ENCODE measurements around the gene PYGO2. TPM values are rescaled to one million over a fixed set of nuclear protein-coding genes. Genes with fewer than 3 reads are reported as not detected.

PYGO2 gene
- total and polyA plus RNA-seq, 12 donors = 26.2 to 61.1 (median 38.7) TPM

DNA sequence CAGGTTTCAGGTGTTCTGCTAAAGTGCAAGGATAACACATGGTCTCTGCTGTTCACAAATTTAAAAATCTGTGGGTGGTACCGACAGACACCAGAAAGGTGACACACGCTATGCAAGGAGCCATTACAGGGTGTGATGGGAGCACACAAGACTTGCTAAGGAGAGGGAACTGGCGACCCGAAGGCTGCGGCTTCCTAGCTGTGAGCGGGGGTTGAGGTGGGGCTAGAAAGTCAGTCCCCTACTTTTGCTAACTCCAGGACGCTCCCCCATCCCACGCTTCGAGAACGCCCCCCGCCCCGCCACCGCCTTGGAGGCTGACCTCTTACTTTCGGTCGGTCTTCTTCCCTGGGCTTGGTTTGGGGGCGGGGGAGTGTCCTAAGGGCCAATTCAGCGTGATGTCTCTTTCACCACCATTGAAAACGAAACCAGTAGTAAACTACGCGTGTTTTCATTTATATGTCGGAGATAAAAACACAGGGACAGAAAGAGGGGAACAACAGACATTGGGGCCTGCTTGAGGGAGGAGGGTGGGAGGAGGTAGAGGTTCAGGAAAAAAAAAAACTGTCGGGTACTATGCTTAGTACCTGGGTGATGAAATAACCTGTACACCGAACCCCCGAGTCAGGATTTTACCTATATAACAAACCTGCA is 14.0 kb upstream of the PYGO2 start:
- Histone ChIP-seq H3K9me3 (replicated peaks in 1 of 3) (no peaks in the 10 kb centered on the region), H3K4me3 (peak overlapping the region; percentile 1 to 75 (median 36)), H3K36me3 (replicated peaks in 1 of 2) (no peaks in the 10 kb centered on the region), H3K27me3 (no peaks in the 10 kb centered on the region), H3K27ac (peak overlapping the region; percentile 85 to 100 (median 99)), H3K4me1 (replicated peaks in 1 of 2) (peaks cover 31 to 40% of the 10 kb centered on the region in 2 donors)
- intact Hi-C loops (cut with DNase I) = no loop called here
- WGBS, 4 donors = 0 to 2% (median 1%) methylated on average over 14 to 24 of the region's 24 CpGs
- peak; percentile 67 to 86 (median 77) for DNase-seq
- TF ChIP-seq POLR2A (IDR thresholded peaks at IDR 0.05) = no peak
- TF ChIP-seq, protein P1, sequence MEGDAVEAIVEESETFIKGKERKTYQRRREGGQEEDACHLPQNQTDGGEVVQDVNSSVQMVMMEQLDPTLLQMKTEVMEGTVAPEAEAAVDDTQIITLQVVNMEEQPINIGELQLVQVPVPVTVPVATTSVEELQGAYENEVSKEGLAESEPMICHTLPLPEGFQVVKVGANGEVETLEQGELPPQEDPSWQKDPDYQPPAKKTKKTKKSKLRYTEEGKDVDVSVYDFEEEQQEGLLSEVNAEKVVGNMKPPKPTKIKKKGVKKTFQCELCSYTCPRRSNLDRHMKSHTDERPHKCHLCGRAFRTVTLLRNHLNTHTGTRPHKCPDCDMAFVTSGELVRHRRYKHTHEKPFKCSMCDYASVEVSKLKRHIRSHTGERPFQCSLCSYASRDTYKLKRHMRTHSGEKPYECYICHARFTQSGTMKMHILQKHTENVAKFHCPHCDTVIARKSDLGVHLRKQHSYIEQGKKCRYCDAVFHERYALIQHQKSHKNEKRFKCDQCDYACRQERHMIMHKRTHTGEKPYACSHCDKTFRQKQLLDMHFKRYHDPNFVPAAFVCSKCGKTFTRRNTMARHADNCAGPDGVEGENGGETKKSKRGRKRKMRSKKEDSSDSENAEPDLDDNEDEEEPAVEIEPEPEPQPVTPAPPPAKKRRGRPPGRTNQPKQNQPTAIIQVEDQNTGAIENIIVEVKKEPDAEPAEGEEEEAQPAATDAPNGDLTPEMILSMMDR (IDR thresholded peaks at IDR 0.05) = no peak

DNA sequence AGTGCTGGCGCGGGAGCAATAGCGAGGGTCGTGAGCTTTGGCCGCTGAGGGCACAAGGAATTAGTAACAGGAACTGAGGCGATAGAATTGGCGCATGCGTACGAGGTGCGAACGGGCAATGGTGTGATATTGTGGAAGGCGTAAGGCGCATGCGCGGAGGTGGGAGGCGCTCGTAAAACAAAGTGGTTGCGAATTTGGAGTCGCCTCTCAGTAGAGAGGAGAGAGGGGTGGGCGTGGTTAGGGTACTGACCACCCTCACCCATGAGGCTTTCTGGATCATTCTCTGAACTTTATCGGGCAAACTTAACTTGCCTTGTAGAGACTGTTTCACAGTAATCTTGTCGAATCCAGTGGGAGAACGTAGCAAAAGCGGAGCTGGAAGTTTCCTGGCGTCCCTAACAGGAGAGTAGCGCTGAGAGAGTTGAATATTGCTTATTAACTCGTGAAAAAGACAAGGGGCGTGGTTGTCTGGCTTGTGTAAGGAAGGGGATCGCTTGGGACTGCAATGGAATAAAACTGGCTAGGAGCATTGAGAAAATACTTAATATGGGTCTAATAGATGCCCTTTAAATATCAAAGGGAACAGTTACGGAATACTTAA is 13.3 kb upstream of the PYGO2 start:
- WGBS, 4 donors = 0 to 2% (median 0%) methylated on average over 30 of the region's 30 CpGs
- no peaks in the 10 kb centered on the region for H3K36me3 ChIP-seq (replicated peaks in 1 of 2)
- peaks cover 37 to 46% of the 10 kb centered on the region in 2 donors for H3K4me1 ChIP-seq (replicated peaks in 1 of 2)
- peak overlapping the region in 3 of 4 donors; percentile 1 to 75 (median 66) for H3K4me3 ChIP-seq
- no peaks in the 10 kb centered on the region for H3K27me3 ChIP-seq
- intact Hi-C loops (cut with DNase I) = no loop called here
- TF ChIP-seq, protein P1 (IDR thresholded peaks at IDR 0.05) = no peak
- TF ChIP-seq POLR2A (IDR thresholded peaks at IDR 0.05) = peak; percentile 46 to 94
- peak; percentile 95 to 98 (median 96) for DNase-seq
- H3K27ac ChIP-seq = peak overlapping the region; percentile 85 to 100 (median 99)
- H3K9me3 ChIP-seq (replicated peaks in 1 of 3) = no peaks in the 10 kb centered on the region

DNA sequence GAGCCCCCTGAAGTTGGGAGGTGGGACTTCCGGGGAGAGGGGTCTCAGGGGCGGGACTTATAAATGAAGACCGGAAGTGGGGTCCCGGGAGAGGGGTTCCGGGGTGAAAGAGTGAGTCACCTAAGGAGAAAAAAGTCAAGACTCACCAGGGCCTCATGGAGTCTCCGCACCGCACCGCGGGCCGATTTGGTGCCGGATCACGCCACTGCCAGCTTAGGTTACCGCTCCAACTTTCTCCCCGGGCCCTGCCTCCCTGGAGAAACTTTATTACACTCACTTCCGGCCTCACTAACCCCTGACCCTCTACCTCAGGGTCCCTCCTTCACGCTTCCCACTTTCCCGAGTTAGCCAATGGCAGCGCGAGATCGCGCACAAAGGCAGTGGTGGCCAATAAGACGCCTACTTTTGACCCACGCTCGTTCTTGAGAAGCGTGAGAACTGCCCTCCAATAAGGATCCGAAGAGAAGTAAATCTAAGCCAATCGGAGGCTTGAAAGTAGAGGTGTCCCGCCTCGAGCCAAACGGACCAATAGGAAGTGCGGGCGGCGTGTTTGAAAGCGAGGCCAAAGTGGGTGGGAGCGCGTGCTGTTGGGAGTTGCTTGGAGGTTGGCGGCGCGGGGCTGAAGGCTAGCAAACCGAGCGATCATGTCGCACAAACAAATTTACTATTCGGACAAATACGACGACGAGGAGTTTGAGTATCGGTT is 12.7 kb upstream of the PYGO2 start, which contains the start of gene CKS1B:
CKS1B (plus strand) TSS at position 580 of the 706 bp plus-strand sequence; CDS start at position 645, 65 bp downstream.
- H3K27ac ChIP-seq = peak within 1 kb of the TSS; percentile 93 to 100 (median 99)
- H3K27me3 ChIP-seq = no peaks in the 10 kb centered on the region
- H3K4me3 ChIP-seq = peak within 1 kb of the TSS; percentile 1 to 75 (median 52)
- TF ChIP-seq, protein P1 (IDR thresholded peaks at IDR 0.05) = no peak
- peak; percentile 78 to 80 for TF ChIP-seq POLR2A (IDR thresholded peaks at IDR 0.05)
- no peaks in the 10 kb centered on the region for H3K36me3 ChIP-seq (replicated peaks in 1 of 2)
- intact Hi-C loops (cut with DNase I) = no loop called here
- 0 to 1% (median 0%) methylated on average over 46 to 47 of the region's 47 CpGs for WGBS, 4 donors
- H3K4me1 ChIP-seq (replicated peaks in 1 of 2) = peaks cover 39 to 50% of the 10 kb centered on the region in 2 donors
- peak; percentile 96 to 100 (median 99) for DNase-seq
- H3K9me3 ChIP-seq (replicated peaks in 1 of 3) = no peaks in the 10 kb centered on the region
